Common myeloid progenitor, CD34-positive (primary cell): ENCODE data around the gene PIK3CB.
"Not testable (repeated sequence)": the region's sequence is repeated elsewhere in the genome, so short reads cannot be mapped to it uniquely, and the experiment has no call there.

Experiments
- CTCF ChIA-PET: fragments of 350-600 bp; sonication (Branson Sonifier 250); formaldehyde crosslinking; loops from one replicate; lab custom pipeline; 2021; ENCODE audit warnings: antibody characterized with exemption; lab: Charles Lee
- POLR2A ChIA-PET: fragments of 350-600 bp; sonication (Branson Sonifier 250); formaldehyde crosslinking; loops from one replicate; lab custom pipeline; 2021; ENCODE audit warnings: antibody characterized with exemption; lab: Charles Lee
- DNase-seq, 3 donors: peaks; one replicate each; pipeline versions ENCODE4 v3.0.0 to v3.0.0-alpha.2; 2013
- H3K27ac ChIP-seq, 2 experiments: 1 replicate in 1 of 2; 2 replicates in 1 of 2; pipeline ENCODE4 v1.7.0; 2013; ENCODE audit warnings: inconsistent platforms in 2 of 2, low read length in 2 of 2, mild to moderate bottlenecking in 2 of 2, low read depth in 1 of 2, moderate library complexity in 1 of 2; ENCODE audit not compliant: severe bottlenecking in 2 of 2, insufficient read depth in 1 of 2, poor library complexity in 1 of 2
- H3K27me3 ChIP-seq, 5 experiments: replicated peaks in 2 of 5; 1 replicate in 3 of 5; 2 replicates in 2 of 5; pipeline versions ENCODE4 v1.6.1 to v1.7.0; 2013; ENCODE audit warnings: low read length in 4 of 5, mild to moderate bottlenecking in 2 of 5, moderate library complexity in 2 of 5, inconsistent platforms in 1 of 5; ENCODE audit not compliant: insufficient read depth in 5 of 5, control insufficient read depth in 4 of 5
- H3K36me3 ChIP-seq, 4 experiments: 1 replicate in 2 of 4; 2 replicates in 2 of 4; pipeline versions ENCODE4 v1.6.1 to v1.7.0; 2013; ENCODE audit warnings: low read length in 3 of 4, control low read depth in 1 of 4, mild to moderate bottlenecking in 1 of 4; ENCODE audit not compliant: control insufficient read depth in 4 of 4, insufficient read depth in 4 of 4
- H3K4me1 ChIP-seq, 4 experiments: 1 replicate in 3 of 4; 2 replicates in 1 of 4; pipeline versions ENCODE4 v1.6.1 to v1.7.1; 2013; ENCODE audit warnings: low read length in 3 of 4, mild to moderate bottlenecking in 3 of 4, control low read depth in 1 of 4, inconsistent platforms in 1 of 4, moderate library complexity in 1 of 4; ENCODE audit not compliant: control insufficient read depth in 4 of 4, insufficient read depth in 4 of 4; ENCODE audit errors: control extremely low read depth in 1 of 4
- H3K4me3 ChIP-seq, 7 experiments: 1 replicate in 4 of 7; 2 replicates in 3 of 7; pipeline versions ENCODE4 v1.5.1 to v1.7.0; 2013; ENCODE audit warnings: mild to moderate bottlenecking in 7 of 7, low read length in 6 of 7, moderate library complexity in 6 of 7, inconsistent platforms in 2 of 7, low read depth in 2 of 7, control low read depth in 1 of 7; ENCODE audit not compliant: insufficient read depth in 4 of 7, control insufficient read depth in 1 of 7; ENCODE audit errors: extremely low read depth in 1 of 7
- H3K9me3 ChIP-seq, 5 experiments: 1 replicate in 4 of 5; 2 replicates in 1 of 5; pipeline versions ENCODE4 v1.6.1 to v1.7.1; 2013; ENCODE audit warnings: low read length in 4 of 5, mild to moderate bottlenecking in 2 of 5, inconsistent platforms in 1 of 5, low read depth in 1 of 5, moderate library complexity in 1 of 5; ENCODE audit not compliant: control insufficient read depth in 4 of 5, insufficient read depth in 2 of 5; ENCODE audit errors: control extremely low read depth in 1 of 5
- WGBS: methylation state at CpG from one replicate; pipeline ENCODE4 v1.1.5; 2013; ENCODE audit not compliant: insufficient coverage; 5-methylcytosine and 5-hydroxymethylcytosine counted together

Gene PIK3CB

GRCh38 chr3:138835846-138836245, 1.1 kb upstream of the PIK3CB start:
- DNase-seq, H3K36me3 ChIP-seq, H3K27me3 ChIP-seq, H3K9me3 ChIP-seq: not testable (repeated sequence)
- ChIA-PET CTCF (interaction anchor here (0.8 to 1.7 kb wide), 3 partner anchors 12 to 241 kb away, joined by 3 to 4 read pairs (median 4); partner anchors contain the start of gene CEP70), POLR2A (interaction anchor here (0.9 to 1.1 kb wide), 2 partner anchors 55 to 109 kb away, joined by 3 read pairs; no protein-coding TSS in a partner anchor)
- H3K27ac ChIP-seq: peak overlapping the region in 1 of 2 experiments; percentile 95
- H3K4me3 ChIP-seq: peak overlapping the region in 1 of 7 experiments; percentile 15
- WGBS: 98% methylated on average over 10 of the region's 19 CpGs
- peaks cover 9 to 26% (median 16%) of the 10 kb centered on the region in 4 experiments for H3K4me1 ChIP-seq

GRCh38 chr3:138835397-138835757, 649 bp upstream of the PIK3CB start:
- Histone ChIP-seq H3K27ac (peak overlapping the region; percentile 93 to 95), H3K4me1 (peaks cover 9 to 26% (median 16%) of the 10 kb centered on the region in 4 experiments), H3K4me3 (peak overlapping the region; percentile 79 to 91 (median 88)), H3K9me3 (no peaks in the 10 kb centered on the region), H3K36me3 (peaks cover 0 to 3% (median 0%) of the 10 kb centered on the region in 4 experiments), H3K27me3 (no peaks in the 10 kb centered on the region)
- CTCF ChIA-PET: interaction anchor here (1.2 to 1.7 kb wide), 3 partner anchors 13 to 241 kb away, joined by 4 to 5 read pairs (median 4); partner anchors contain the start of gene CEP70
- 50% methylated on average over 2 of the region's 4 CpGs for WGBS
- POLR2A ChIA-PET: interaction anchor here (0.6 to 1.1 kb wide), 3 partner anchors 55 to 109 kb away, joined by 3 read pairs; no protein-coding TSS in a partner anchor
- DNase-seq: peak in 1 of 3 donors; percentile 29

DNA sequence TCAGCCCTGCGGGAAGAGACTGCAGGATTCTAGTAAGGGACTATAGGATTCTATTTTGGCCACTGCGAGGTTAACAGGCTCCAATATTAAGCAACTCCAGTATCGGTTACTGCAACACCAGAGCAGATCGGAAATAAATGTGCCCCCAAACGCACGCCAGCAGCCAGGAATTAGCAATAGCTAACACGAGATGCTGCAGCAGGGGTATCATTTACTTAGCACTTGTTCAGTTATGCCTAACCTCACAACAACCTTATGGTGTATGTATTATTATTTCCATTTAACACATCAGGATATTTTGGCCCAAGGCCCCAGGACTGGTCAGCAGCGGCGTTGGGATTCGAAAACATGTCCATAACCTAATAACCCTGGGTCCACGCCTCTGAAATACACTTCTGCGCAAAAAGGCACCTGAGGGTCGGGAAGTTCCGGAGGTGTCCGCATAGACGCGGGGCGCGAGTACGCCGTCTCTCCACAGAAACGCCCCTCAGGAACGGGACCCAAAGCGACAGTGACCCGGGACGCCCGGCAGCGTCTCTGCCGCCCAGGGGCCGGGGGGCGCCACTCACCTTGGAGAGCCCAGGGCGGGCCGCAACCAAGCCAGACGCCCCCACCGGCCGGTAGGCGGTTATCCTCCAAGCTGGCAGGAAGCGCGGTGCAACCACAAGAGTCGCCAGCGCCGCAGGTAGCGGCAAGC, 681 bp downstream of the PIK3CB start:
- 0% methylated on average over 38 of the region's 43 CpGs for WGBS
- H3K4me3 ChIP-seq: peak overlapping the region; percentile 79 to 91 (median 88)
- POLR2A ChIA-PET: interaction anchor here (1.5 kb wide), 1 partner anchor 81 kb away, joined by 5 read pairs; no protein-coding TSS in a partner anchor
- H3K9me3 ChIP-seq: no peaks in the 10 kb centered on the region
- CTCF ChIA-PET: interaction anchor here (0.6 to 1.6 kb wide), 3 partner anchors 61 to 82 kb away, joined by 3 to 5 read pairs (median 5); no protein-coding TSS in a partner anchor
- H3K27me3 ChIP-seq: no peaks in the 10 kb centered on the region
- peak; percentile 66 to 91 (median 85) for DNase-seq
- peak overlapping the region; percentile 58 to 95 for H3K27ac ChIP-seq
- H3K4me1 ChIP-seq: peaks cover 9 to 26% (median 16%) of the 10 kb centered on the region in 4 experiments
- H3K36me3 ChIP-seq: peaks cover 0 to 4% (median 1%) of the 10 kb centered on the region in 4 experiments

DNA sequence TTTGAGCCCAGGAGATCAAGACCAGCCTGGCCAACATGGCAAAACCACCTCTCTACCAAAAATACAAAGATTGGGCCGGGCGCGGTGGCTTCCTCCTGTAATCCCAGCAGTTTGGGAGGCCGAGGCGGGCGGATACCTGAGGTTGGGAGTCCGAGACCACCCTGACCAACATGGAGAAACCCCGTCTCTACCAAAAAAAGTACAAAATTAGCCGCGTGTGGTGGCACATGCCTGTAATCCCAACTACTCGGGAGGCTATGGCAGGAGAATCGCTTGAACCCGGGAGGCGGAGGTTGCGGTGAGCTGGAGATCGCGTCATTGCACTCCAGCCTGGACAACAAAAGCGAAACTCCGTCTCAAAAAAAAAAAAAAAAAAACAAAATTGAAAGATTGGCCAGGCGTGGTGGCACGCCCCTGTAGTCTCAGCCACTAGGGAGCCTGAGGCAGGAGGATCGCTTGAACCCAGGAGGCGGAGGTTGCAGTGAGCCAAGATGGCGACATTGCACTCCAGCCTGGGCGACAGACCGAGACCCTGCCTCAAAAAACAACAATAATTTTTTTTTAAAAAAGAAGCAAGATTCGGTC, 2.2 kb downstream of the PIK3CB start:
- POLR2A ChIA-PET, H3K9me3 ChIP-seq, H3K36me3 ChIP-seq, DNase-seq, H3K27me3 ChIP-seq, CTCF ChIA-PET: not testable (repeated sequence)
- H3K27ac ChIP-seq: peak overlapping the region in 1 of 2 experiments; percentile 95
- WGBS: 97% methylated on average over 26 of the region's 27 CpGs
- H3K4me3 ChIP-seq: peak overlapping the region in 2 of 7 experiments; percentile 80 to 91
- H3K4me1 ChIP-seq: peaks cover 9 to 26% (median 16%) of the 10 kb centered on the region in 4 experiments

DNA sequence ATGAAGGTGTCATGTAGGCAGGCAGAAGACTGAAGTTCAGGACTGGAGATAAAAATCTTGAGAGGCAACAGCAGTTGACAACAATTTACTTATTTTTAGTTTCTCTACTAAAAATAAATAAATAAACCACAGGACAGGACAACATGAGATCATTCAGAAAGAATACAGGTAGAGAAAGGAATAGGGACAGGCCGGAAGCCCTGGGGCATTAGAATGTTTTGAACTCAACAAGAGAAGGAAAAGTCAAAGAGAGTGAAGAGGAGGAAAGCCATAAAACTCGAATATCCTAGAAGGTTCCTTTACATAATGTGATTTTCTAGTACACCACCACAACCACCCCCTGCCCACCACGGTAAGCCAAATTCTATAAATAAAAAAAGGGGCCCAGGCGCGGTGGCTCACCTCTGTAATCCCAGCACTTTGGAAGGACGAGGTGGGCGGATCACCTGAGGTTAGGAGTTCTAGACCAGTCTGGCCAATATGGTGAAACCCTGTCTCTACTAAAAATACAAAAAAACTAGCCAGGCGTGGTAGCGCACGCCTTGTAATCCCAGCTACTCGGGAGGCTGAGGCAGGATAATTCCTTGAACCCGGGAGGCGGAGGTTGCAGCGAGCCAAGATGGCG, 4.7 kb downstream of the PIK3CB start:
- POLR2A ChIA-PET: interaction anchor here (0.6 kb wide), 1 partner anchor 222 kb away, joined by 3 read pairs; the partner anchor contains the start of gene FAIM
- DNase-seq: no peak
- Histone ChIP-seq H3K27me3 (no peaks in the 10 kb centered on the region), H3K36me3 (peaks cover 0 to 10% (median 6%) of the 10 kb centered on the region in 4 experiments), H3K4me3 (no peak overlapping the region), H3K4me1 (peaks cover 6 to 23% (median 12%) of the 10 kb centered on the region in 4 experiments), H3K9me3 (no peaks in the 10 kb centered on the region), H3K27ac (no peak overlapping the region)
- CTCF ChIA-PET: no interaction called here
- 100% methylated on average over 9 of the region's 15 CpGs for WGBS

DNA sequence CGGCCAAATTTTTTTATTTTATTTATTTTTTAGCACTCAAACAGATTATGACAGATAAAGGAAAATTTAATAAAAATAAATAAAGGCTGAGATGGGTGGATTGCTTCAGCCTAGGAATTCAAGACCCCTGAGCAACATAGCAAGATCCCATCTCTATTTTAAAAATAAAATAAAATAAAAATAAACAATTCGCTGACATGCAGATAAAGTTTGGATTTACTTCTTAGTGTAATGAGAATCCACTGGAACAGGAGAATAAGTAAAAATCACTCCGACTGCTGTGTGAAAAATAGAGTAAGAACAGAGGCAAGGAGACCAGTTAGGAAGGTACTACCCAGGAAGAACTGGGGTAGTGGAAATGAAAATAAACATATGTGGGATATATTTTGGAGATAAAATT, 5.6 kb downstream of the PIK3CB start:
- no peak for DNase-seq
- no peaks in the 10 kb centered on the region for H3K27me3 ChIP-seq
- ChIA-PET POLR2A (no interaction called here), CTCF (interaction anchor here (0.6 kb wide), 1 partner anchor 20 kb away, joined by 3 read pairs; no protein-coding TSS in a partner anchor)
- H3K9me3 ChIP-seq: no peaks in the 10 kb centered on the region
- H3K4me1 ChIP-seq: peaks cover 6 to 25% (median 11%) of the 10 kb centered on the region in 4 experiments
- no peak overlapping the region for H3K4me3 ChIP-seq
- WGBS: 100% methylated on average over 2 of the region's 3 CpGs
- peaks cover under 1 to 12% (median 7%) of the 10 kb centered on the region in 4 experiments for H3K36me3 ChIP-seq
- H3K27ac ChIP-seq: no peak overlapping the region
